GM21390 (cell line): ENCODE results near the gene TIMM10.
A peak's percentile ranks its signal among the peaks of the same experiment; 100 is the strongest.
"Not testable (repeated sequence)": the region's sequence is repeated elsewhere in the genome, so short reads cannot be mapped to it uniquely, and the experiment has no call there.

ENCODE experiments used
- ATAC-seq: cut with Tn5 transposase; IDR thresholded peaks from one replicate; pipeline ENCODE4 v1.9.1; 2021; ENCODE audit not compliant: unreplicated experiment

Gene TIMM10

DNA sequence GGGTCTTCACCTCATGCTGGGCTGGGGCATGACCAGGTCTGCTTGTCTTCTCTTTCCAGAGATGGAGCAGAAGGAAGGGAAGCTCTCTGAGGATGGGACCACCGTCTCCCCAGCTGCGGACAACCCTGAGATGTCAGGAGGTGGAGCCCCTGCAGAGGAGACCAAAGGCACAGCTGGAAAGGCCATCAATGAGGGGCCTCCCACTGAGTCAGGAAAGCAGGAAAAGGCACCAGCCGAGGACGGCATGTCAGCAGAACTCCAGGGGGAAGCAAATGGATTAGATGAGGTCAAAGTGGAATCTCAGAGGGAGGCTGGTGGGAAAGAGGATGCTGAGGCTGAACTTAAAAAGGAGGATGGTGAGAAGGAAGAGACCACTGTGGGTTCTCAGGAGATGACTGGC lies 12.0 kb upstream of the TIMM10 start:
- ATAC-seq = no peak

DNA sequence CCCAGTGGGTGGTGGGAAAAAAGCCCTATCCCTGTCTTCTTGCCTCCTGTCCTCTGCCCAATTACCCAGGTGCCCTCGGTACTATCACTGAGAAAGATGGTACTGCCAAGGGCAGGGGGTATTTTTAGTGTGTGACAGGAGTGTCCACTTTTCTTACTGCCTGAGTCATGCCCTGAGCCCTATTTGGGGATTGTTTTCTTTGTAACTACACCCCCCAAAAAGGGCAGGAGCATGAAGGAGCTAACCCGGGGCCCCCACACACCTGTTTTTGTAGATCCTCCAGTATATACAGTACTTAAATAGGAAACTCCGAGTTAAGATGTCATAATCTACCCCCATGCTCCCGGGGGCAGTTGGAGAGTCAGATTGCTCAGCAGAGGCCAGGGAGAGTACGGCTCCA lies 10.6 kb upstream of the TIMM10 start:
- ATAC-seq = no peak

- ATAC-seq = no peak
Measured at GRCh38 chr11:57539342-57539741, 8.8 kb upstream of the TIMM10 start.

DNA sequence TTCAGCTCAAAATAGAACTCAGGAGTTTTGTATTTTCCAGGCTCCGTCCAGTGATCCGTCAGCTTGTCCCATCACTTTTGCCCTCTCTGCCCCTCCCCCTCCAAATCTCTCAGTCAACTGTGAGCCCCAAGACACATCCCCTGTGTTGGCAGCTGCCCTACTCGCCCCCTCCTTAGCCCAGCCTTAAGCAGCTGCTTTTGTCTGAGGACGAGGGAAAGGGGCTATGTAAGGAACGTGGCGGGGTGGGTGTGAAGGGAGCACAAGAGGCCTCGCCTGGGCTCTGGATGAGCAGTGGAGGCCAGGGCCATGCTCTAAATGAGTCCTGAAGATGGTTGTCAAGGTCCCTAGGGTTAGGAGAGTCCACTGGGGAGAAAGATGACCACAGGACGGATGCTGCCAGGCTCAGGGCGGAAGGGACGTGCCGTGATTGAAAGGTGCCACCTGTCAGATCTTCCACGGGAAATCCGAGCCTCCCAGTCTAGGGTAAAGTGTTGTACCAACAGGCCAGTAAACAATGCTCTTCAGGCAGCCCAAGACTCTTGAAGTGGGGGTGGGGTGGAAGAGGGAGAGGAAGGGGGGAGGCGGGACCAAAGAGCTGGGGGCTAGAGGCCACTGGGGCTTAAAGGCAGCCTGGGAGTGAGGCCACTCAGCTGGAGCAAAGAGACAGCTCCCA lies 6.5 kb upstream of the TIMM10 start, which contains the start of gene SMTNL1:
Gene SMTNL1 (plus strand): TSS at position 649 of the 673 bp plus-strand sequence. CDS start 5,048 bp downstream, outside the sequence.
- ATAC-seq = no peak

DNA sequence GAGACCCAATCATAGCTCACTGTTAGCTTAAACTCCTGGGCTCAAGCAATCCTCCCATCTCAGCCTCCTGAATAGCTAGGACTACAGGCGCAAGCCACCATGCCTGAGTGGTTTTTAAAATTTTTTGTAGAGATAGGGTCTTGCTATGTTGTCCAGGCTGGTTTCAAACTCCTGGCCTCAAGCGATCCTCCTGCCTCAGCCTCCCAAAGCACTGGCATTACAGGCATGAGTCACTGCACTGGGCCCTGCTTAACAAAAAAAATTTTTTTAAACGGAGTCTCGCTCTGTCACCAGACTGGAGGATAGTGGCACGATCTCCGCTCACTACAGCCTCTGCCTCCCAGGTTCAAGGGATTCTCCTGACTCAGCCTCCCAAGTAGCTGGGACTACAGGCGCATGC lies 3.9 kb upstream of the TIMM10 start:
- not testable (repeated sequence) for ATAC-seq

DNA sequence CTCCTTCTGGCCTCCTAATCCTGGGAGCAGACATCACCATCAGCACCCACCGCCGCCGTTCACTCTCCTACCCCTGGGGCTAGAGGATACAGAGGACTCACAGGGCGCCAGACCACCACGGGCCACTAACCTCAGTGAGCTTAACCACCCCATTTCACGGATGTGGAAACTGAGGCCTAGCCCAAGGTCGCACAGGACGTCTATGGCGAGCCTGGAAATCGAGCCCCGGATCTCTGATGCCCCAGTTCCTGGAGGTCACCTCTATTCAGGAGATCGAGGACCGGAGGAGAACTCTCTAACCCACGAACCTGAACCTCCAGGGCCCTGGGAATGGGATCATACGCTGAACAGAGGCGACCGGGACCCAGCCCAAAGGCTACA lies 349 bp downstream of the TIMM10 start:
- ATAC-seq = no peak

DNA sequence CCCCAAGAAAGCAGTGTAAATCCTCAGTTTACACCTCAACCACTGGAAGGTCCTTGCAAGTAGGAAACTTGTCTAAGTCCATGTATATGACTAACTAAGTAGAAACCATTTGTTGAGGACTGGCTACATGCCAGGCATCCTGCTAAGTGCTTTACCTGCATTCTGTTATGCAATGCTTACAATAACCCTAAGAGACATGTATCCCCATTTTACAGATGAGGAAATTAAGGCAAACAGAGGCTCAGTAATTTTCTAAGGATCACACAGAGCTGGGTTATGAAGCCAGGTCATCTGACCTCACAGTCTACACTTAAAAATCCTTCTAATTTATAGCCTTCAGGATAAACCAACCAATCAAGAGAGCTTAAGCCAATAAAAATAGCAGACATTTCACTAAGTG lies 1.5 kb downstream of the TIMM10 start:
- no peak for ATAC-seq

- ATAC-seq = no peak
Measured at GRCh38 chr11:57527056-57527631, 3.4 kb downstream of the TIMM10 start.

- no peak for ATAC-seq
Measured at GRCh38 chr11:57523419-57523818, 7.1 kb downstream of the TIMM10 start.

DNA sequence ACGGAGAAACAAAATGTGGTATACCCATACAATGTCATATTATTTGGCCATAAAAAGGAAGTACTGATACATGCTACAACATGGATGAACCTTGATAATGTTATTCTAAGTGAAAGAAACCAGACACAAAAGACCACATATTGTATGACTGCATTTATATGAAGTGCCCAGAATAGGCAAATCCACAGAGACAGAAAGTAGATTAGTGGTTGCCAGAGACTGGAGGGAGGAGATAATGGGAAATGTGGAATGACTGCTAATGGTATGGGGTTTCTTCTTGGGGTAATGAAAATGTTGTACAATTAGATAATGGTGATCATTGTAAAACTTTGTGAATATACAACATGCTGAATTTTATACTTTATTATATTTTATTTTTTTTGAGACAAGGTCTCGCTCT lies 9.4 kb downstream of the TIMM10 start:
- no peak for ATAC-seq

GRCh38 chr11:57516061-57516443 lies 14.5 kb downstream of the TIMM10 start:
- ATAC-seq = no peak

DNA sequence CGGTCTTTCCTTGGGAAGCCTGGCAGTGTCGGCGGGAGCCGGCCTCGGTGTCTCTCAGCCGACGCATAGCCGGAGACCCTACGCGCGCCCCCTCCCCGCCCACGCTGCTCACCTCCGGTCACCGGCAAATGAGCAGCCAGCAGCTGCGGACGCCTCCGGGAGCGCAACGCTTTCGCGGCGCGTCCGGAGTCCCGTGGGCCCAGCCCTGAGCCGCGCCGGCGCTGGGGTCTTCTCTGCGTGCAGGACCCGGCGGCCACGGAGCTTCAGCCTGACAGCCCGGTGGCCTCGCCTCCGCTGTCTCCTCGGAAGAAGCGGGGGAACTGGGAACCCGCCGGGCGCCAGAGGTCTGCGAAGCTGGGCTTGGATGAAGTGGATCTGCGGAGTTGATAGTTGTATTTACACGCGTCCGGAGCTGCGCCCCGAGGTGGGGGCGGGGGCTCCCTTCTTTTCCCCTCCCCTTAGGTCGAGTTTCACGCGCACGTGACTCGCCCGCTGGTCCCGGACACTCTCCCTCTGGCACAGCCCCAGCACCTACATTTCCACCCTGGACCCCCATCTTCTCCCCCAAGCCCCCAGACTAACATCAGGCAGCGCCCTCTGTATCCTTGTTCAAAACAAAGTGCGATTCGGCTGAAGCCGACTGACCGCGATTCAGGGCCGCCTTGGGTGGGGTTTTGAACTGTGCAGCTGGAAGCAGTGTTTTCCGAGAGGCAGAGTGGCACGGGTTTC lies 15.1 kb downstream of the TIMM10 start, which contains the start of gene SLC43A1:
Gene SLC43A1 (minus strand): TSS at position 371 of the 729 bp plus-strand sequence. CDS start 1,591 bp downstream, outside the sequence.
- peak; percentile 44 for ATAC-seq

- peak; percentile 11 for ATAC-seq
Measured at GRCh38 chr11:57514538-57515331, 15.8 kb downstream of the TIMM10 start.

- ATAC-seq = no peak
Measured at GRCh38 chr11:57513911-57514537, 16.5 kb downstream of the TIMM10 start.

DNA sequence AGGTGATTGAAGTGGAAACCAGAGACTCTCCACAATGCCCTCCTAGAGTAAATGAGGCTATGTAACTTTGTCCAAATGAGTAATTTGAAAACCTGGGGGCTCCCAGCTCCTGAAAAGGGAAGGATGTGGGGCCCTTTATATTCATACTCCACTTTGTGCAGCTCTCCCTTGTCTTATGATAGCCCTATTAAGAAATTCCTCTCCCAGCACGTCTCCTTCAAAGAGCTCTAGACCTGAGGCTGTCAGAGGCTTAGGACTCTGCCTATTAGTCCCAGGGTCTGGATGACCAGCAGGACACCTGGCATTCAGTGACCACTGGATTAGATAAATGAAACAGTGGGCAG lies 17.1 kb downstream of the TIMM10 start:
- ATAC-seq = no peak

DNA sequence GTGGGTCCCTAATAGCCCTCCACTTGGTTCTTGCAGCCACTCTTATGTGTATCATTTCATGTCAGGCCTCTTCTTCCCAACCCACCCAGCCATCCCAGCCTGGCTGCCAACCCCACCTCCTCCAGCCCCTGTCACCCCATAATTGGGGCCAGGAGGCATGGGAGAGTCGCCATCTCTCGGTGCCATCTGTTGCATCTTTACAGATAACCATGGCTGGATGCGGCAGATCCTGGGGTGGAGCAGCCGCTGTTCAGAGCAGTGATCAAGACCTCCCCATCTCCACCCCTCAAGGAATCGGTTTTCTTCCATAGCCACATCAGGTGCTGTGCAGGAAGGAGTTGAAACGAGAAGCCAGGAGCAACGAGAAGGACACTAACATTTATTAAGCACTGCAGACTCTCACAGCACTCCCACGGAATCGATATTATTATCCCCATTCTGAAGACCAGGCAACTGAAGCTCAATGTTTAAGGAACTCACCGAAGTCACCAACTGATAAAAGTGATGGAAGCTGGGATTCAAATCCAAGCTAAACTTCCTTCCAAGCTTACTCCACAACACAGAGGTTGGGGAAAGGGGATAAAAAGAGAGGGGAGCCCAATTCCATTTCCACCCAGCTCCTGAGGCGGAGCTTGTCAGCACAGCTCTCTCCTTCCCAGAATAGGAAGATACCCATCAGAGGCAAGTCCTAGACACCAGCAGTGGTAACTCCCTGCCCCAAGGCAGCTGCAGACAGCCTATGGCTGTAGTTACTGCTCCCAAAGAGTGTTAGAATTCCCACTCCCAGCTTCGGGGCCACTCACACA lies 17.7 kb downstream of the TIMM10 start:
- no peak for ATAC-seq

- ATAC-seq = no peak
Measured at GRCh38 chr11:57511741-57512430, 18.7 kb downstream of the TIMM10 start.

DNA sequence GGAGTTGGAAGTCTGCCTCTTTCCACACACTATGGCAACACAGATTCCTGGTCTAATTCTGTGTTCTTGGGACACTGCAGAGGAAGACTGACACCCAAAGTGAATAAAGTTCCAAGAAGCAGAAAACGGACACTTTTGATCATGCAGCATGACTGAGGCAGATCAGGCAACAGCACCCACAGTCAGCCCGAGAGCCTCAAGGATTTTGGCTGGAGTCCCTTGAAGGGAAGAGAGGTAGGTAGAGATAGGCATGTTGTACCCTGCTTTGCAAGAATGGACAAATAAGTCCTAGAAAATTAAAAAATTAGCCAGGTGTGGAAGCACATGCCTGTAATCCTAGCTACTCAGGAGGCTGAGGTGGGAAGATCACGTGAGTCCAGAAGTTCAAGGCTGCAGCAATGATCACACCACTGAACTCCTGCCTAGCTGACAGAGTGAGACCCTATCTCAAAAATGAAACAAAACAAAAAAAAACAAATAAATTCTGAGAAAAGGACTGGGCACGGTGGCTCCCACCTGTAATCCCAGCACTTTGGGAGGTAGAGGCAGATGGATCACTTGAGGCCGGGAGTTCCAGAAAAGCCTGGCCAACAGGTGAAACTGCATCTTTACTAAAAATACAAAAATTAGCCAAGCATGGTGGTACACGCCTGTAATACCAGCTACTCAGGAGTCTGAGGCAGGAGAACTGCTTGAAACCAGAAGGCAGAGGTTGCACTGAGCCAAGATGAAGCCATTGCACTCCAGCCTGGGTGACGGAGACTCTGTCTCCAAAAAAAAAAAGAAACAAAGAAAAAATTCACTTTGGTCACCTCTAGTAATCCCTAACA lies 22.0 kb downstream of the TIMM10 start:
- no peak for ATAC-seq

DNA sequence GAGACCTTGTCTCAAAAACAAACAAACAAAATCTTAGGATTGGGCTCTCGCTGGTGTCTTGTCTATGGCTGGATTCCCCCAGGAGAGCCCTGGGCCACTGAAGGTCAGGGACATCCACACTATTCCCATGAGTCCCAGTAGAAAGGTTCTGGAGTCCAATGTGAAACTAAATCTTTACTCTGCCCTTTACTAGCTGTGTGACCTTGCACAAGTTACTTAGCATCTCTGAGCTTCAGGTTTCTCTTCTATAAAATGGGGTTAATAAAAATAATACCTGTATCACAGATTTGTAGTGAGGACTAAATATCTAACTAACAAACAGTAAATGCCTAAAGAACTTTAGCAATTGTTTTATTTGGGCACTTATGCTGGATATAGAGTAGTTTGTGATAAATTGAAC lies 24.0 kb downstream of the TIMM10 start:
- ATAC-seq = no peak
